GM12878 (cell line): Measurements from ENCODE around the gene SOBP.

Experiments
- CEBPB ChIP-seq, 2 experiments: fragments of 150-350 bp in 1 of 2; IDR thresholded peaks; 2 replicates each; pipeline ENCODE4 v1.6.1; 2012 to 2014; ENCODE audit warnings: low read depth in 2 of 2, low read length in 2 of 2, borderline replicate concordance in 1 of 2, inconsistent platforms in 1 of 2
- CHD4 ChIP-seq: fragments of 200-600 bp; sonication (generic); IDR thresholded peaks from 2 replicates; pipeline ENCODE4 v1.6.1; 2016; ENCODE audit warnings: mild to moderate bottlenecking
- NRF1 ChIP-seq: conservative IDR thresholded peaks from 2 replicates; pipeline ENCODE4 v1.6.1; 2011; ENCODE audit warnings: mild to moderate bottlenecking, low read depth, low read length, improper control_type of control experiment
- POLR2AphosphoS2 ChIP-seq: IDR thresholded peaks from 2 replicates; pipeline ENCODE4 v1.6.1; 2011; ENCODE audit warnings: low read depth, mild to moderate bottlenecking, low read length, improper control_type of control experiment, moderate library complexity
- TARDBP ChIP-seq: IDR thresholded peaks from 2 replicates; pipeline ENCODE4 v1.6.1; 2016; ENCODE audit warnings: borderline replicate concordance

DNA sequence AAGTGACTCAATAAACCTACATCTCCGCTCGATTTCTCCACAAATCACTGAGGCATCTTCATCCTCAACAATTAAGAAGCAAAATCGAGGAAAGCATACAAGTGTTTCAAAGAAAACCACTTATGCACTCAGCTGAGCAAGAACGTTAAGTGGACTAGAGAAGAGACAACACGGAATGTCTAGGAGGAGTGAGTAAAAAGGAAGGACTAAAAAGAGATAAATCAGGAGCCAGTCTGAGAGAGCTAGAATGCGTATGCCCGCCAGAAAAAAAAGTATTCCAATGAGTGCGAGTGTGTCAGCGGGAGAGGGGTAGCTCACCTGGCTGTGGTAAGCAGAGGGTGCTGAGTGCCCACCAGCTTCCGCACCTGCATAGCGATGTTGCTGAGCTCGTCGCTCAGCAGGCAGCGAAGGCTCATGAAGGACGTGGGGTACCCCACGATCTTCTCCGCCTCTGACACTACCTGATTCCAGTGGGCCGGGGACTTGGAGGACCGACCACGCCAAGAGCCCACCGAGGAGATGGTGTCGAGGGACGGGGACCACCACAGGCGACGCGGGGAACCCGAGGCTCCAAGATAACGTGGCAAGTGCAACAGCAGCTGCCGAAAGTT lies 31.1 kb upstream of the SOBP start:
- TF ChIP-seq CEBPB (IDR thresholded peaks at IDR 0.05; ENCODE audit: borderline replicate concordance in 1 of 2, low read depth in 2 of 2, low read length in 2 of 2), result no peak
- TF ChIP-seq POLR2AphosphoS2, result no peak
- TF ChIP-seq TARDBP, result no peak
- TF ChIP-seq NRF1, result no peak
- no peak for TF ChIP-seq CHD4
